ENCODE measurements around the gene KRT77.

DNA sequence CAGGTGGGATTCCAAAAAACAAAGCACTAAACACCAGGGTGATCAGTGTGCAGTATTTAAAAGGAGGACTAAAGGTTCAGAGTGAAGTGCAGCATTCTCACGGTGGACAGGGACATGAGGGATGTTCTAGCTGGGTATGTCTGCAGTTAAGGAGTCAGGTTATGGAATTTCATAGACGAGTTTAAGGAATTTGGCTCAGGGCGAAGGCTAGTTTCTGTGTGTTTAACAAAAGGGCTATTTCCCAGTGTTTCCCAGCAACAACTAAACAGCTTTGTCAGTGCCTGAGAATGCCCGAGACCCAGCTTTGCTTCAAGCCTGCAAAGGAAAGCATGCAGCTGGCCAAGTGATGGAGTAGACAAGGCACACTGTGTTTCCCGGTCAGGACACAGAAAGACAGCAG, 30.1 kb downstream of the KRT77 start:
- TF ChIP-seq EZH2 (IDR thresholded peaks at IDR 0.05; ENCODE audit: insufficient read depth, poor library complexity, severe bottlenecking) (no peak), EZH2phosphoT487 (IDR thresholded peaks at IDR 0.05; ENCODE audit: insufficient read depth, low read depth) (no peak)
